Sigmoid colon (tissue), 7 donors: ENCODE results near the gene TOMM40. TPM values are rescaled to one million over a fixed set of nuclear protein-coding genes. Genes with fewer than 3 reads are reported as not detected.

Experiments
- DNase-seq: peaks from one replicate; pipeline ENCODE4 v3.0.0-alpha.2; 2019
- H3K27ac ChIP-seq, 4 donors: fragments of 200-600 bp; sonication (generic); one replicate each; pipeline ENCODE4 v1.5.1; 2016 to 2019; ENCODE audit warnings: mild to moderate bottlenecking in 1 of 4
- H3K27me3 ChIP-seq, 3 donors: fragments of 200-600 bp; sonication (generic); one replicate each; pipeline ENCODE4 v1.5.1; 2019; ENCODE audit warnings: mild to moderate bottlenecking in 1 of 3
- H3K36me3 ChIP-seq, 4 donors: fragments of 200-600 bp; sonication (generic); one replicate each; pipeline ENCODE4 v1.5.1; 2016 to 2019
- H3K4me1 ChIP-seq, 4 donors: fragments of 200-600 bp; sonication (generic); one replicate each; pipeline ENCODE4 v1.5.1; 2017 to 2019
- H3K4me3 ChIP-seq, 4 donors: fragments of 200-600 bp; sonication (generic); one replicate each; pipeline ENCODE4 v1.5.1; 2017 to 2019; ENCODE audit warnings: mild to moderate bottlenecking in 2 of 4, moderate library complexity in 1 of 4
- H3K9me3 ChIP-seq, 4 donors: fragments of 200-600 bp in 3 of 4; sonication (generic) in 3 of 4; one replicate each; pipeline versions ENCODE4 v1.5.1 to v1.6.1; 2013 to 2019
- EP300 ChIP-seq, 4 donors: sonication (generic); formaldehyde crosslinking; IDR thresholded peaks; one replicate each; pipeline ENCODE4 v1.6.1; 2017; ENCODE audit warnings: antibody characterized with exemption in 4 of 4
- POLR2A ChIP-seq, 2 donors: fragments of 450-650 bp; IDR thresholded peaks; one replicate each; pipeline ENCODE4 v1.6.1; 2016; ENCODE audit warnings: antibody characterized with exemption in 2 of 2, mild to moderate bottlenecking in 2 of 2, moderate library complexity in 2 of 2
- POLR2AphosphoS5 ChIP-seq, 4 donors: sonication (generic); formaldehyde crosslinking; IDR thresholded peaks; one replicate each; pipeline ENCODE4 v1.6.1; 2017; ENCODE audit warnings: antibody characterized with exemption in 4 of 4
- WGBS, 2 donors: extraction: QIAGEN DNeasy Blood & Tissue Kit; methylation state at CpG; one replicate each; pipeline ENCODE4 v1.1.7; 2013; 5-methylcytosine and 5-hydroxymethylcytosine counted together
- intact Hi-C: fragments of 100-400 bp; cut with DNase I; formaldehyde crosslinking; loops from one replicate; pipeline ENCODE4 v1.15.1; 2023
- polyA plus RNA-seq, 3 donors: library from polyadenylated mRNA; stranded (reverse); fragments of 200-250 nt; gene quantifications; one replicate each; pipeline ENCODE4 v1.2.3, GENCODE V29; 2013
- total RNA-seq, 4 donors: library from RNA; depleted of rRNA; stranded (reverse); fragments of >200 nt; gene quantifications; one replicate each; pipeline ENCODE4 v1.1.0, GENCODE V29; 2016
- TF ChIP-seq, protein P1 (sequence below), 4 experiments: fragments of 450-650 bp in 3 of 4; fragments of 200-600 bp in 1 of 4; IDR thresholded peaks; one replicate each; pipeline ENCODE4 v1.5.1; 2016 to 2019; ENCODE audit warnings: antibody characterized with exemption in 4 of 4, mild to moderate bottlenecking in 3 of 4, moderate library complexity in 2 of 4
- donor health status: healthy with polysubstance abuse.
- donor health status: Bipolar disorder and iron deficiency.
- donor health status: healthy.

The TOMM40 gene
- total and polyA plus RNA-seq, 7 donors: 21.6 to 76.8 (median 32.4) TPM

DNA sequence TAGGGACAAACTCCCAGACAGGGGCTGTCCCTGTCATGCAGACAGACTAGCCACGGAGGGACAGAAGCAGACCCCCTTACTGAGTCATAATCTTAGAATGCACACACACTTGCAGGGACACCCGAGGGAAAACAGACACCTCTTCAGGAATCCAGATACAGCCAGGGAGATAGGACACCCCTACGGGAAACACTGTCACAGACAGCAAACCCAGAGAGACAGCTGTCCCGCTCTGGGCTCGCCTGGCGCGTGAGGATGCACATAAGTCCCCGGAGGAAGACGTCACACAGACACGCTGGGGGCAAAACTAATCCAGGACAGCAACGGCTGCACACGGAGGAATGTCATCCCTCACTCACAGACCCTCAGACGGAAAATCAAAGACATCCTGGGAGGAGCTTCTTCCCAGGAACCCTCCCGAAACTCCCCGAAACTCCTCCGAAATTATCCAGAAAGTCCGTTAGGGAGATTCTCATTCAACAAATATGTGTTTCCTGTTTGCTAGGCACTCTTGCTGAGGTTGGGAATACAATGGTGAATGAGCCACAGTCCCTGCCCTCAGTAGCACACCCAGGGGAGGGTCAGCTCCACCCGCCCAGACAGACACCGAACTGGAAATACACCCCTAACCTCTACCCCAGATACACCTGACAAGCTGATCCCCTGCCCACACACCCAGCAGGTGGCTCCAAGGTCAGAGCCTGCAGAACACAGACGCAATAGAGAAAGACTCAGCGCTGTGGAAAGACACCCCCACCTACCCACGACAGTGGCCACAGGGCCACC is 15.2 kb upstream of the TOMM40 start:
- H3K27ac ChIP-seq: peak overlapping the region in 3 of 4 donors; percentile 14 to 25 (median 14)
- intact Hi-C loops: no loop called here
- TF ChIP-seq EP300 (IDR thresholded peaks at IDR 0.05) (no peak), POLR2AphosphoS5 (IDR thresholded peaks at IDR 0.05) (no peak), POLR2A (IDR thresholded peaks at IDR 0.05) (no peak)
- TF ChIP-seq, protein P1, sequence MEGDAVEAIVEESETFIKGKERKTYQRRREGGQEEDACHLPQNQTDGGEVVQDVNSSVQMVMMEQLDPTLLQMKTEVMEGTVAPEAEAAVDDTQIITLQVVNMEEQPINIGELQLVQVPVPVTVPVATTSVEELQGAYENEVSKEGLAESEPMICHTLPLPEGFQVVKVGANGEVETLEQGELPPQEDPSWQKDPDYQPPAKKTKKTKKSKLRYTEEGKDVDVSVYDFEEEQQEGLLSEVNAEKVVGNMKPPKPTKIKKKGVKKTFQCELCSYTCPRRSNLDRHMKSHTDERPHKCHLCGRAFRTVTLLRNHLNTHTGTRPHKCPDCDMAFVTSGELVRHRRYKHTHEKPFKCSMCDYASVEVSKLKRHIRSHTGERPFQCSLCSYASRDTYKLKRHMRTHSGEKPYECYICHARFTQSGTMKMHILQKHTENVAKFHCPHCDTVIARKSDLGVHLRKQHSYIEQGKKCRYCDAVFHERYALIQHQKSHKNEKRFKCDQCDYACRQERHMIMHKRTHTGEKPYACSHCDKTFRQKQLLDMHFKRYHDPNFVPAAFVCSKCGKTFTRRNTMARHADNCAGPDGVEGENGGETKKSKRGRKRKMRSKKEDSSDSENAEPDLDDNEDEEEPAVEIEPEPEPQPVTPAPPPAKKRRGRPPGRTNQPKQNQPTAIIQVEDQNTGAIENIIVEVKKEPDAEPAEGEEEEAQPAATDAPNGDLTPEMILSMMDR (IDR thresholded peaks at IDR 0.05): no peak

GRCh38 chr19:44876930-44877535 is 14.0 kb upstream of the TOMM40 start:
- no peak overlapping the region for H3K27ac ChIP-seq
- no peak for TF ChIP-seq POLR2AphosphoS5 (IDR thresholded peaks at IDR 0.05)
- TF ChIP-seq EP300 (IDR thresholded peaks at IDR 0.05): no peak
- H3K36me3 ChIP-seq: peaks cover 27 to 75% (median 39%) of the 10 kb centered on the region in 4 donors
- no peaks in the 10 kb centered on the region for H3K9me3 ChIP-seq
- intact Hi-C loops: no loop called here
- no peaks in the 10 kb centered on the region for H3K4me1 ChIP-seq
- no peak for DNase-seq
- H3K4me3 ChIP-seq: no peak overlapping the region
- H3K27me3 ChIP-seq: no peaks in the 10 kb centered on the region
- 39 to 60% methylated on average over 5 of the region's 5 CpGs for WGBS, 2 donors

More for the DNA sequence above, 15.2 kb upstream of the TOMM40 start:
- 18 to 65% methylated on average over 22 of the region's 22 CpGs for WGBS, 2 donors
- peaks cover 31 to 80% (median 42%) of the 10 kb centered on the region in 4 donors for H3K36me3 ChIP-seq
- H3K27me3 ChIP-seq: no peaks in the 10 kb centered on the region
- H3K9me3 ChIP-seq: no peaks in the 10 kb centered on the region
- H3K4me3 ChIP-seq: no peak overlapping the region
- H3K4me1 ChIP-seq: no peaks in the 10 kb centered on the region
- no peak for DNase-seq

DNA sequence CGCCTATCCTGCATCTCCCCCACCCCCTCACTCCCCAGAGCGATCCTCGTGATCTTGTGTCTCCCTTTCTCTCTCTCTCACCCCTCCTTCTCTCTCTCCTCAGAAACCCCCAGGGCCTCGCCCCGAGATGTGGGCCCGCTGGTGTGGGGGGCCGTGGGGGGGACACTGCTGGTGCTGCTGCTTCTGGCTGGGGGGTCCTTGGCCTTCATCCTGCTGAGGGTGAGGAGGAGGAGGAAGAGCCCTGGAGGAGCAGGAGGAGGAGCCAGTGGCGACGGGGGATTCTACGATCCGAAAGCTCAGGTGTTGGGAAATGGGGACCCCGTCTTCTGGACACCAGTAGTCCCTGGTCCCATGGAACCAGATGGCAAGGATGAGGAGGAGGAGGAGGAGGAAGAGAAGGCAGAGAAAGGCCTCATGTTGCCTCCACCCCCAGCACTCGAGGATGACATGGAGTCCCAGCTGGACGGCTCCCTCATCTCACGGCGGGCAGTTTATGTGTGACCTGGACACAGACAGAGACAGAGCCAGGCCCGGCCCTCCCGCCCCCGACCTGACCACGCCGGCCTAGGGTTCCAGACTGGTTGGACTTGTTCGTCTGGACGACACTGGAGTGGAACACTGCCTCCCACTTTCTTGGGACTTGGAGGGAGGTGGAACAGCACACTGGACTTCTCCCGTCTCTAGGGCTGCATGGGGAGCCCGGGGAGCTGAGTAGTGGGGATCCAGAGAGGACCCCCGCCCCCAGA is 12.8 kb upstream of the TOMM40 start:
- Histone ChIP-seq H3K4me1 (no peaks in the 10 kb centered on the region), H3K4me3 (no peak overlapping the region), H3K27me3 (no peaks in the 10 kb centered on the region), H3K27ac (no peak overlapping the region), H3K9me3 (no peaks in the 10 kb centered on the region), H3K36me3 (peaks cover 19 to 69% (median 32%) of the 10 kb centered on the region in 4 donors)
- DNase-seq: no peak
- intact Hi-C loops: no loop called here
- no peak for TF ChIP-seq POLR2AphosphoS5 (IDR thresholded peaks at IDR 0.05)
- TF ChIP-seq POLR2A (IDR thresholded peaks at IDR 0.05): no peak
- no peak for TF ChIP-seq EP300 (IDR thresholded peaks at IDR 0.05)
- TF ChIP-seq, protein P1 (IDR thresholded peaks at IDR 0.05): no peak
- 77 to 84% methylated on average over 26 of the region's 26 CpGs for WGBS, 2 donors

- no peak for DNase-seq
- TF ChIP-seq POLR2AphosphoS5 (IDR thresholded peaks at IDR 0.05) (no peak), EP300 (IDR thresholded peaks at IDR 0.05) (no peak), POLR2A (IDR thresholded peaks at IDR 0.05) (no peak)
- TF ChIP-seq, protein P1 (IDR thresholded peaks at IDR 0.05): no peak
- H3K36me3 ChIP-seq: peaks cover 17 to 66% (median 24%) of the 10 kb centered on the region in 4 donors
- no peaks in the 10 kb centered on the region for H3K4me1 ChIP-seq
- no peaks in the 10 kb centered on the region for H3K9me3 ChIP-seq
- H3K27ac ChIP-seq: no peak overlapping the region
- 86 to 89% methylated on average over 18 of the region's 18 CpGs for WGBS, 2 donors
- intact Hi-C loops: no loop called here
- no peak overlapping the region for H3K4me3 ChIP-seq
- H3K27me3 ChIP-seq: no peaks in the 10 kb centered on the region
Observed at GRCh38 chr19:44879309-44880065, 11.6 kb upstream of the TOMM40 start.
